BJ (cell line): ENCODE measurements around the gene USP3. TPM values are rescaled to one million over a fixed set of nuclear protein-coding genes. Genes with fewer than 3 reads are reported as not detected.
A peak's percentile ranks its signal among the peaks of the same experiment; 100 is the strongest.

Experiments used
- CTCF ChIA-PET: fragments of 350-600 bp; formaldehyde crosslinking; extraction: SDS; loops from one replicate; lab custom pipeline; 2021; ENCODE audit warnings: antibody characterized with exemption, inconsistent platforms; lab: Yijun Ruan, JAX
- POLR2A ChIA-PET: fragments of 300-600 bp; sonication (Branson Sonifier 250); formaldehyde crosslinking; extraction: SDS; loops from one replicate; lab custom pipeline; 2021; ENCODE audit warnings: antibody characterized with exemption; lab: Charles Lee
- DNase-seq: peaks from one replicate; pipeline ENCODE4 v3.0.0-alpha.2; 2011; ENCODE audit warnings: low read depth
- H3K27me3 ChIP-seq: 2 replicates; pipeline ENCODE4 v1.6.0; 2011; ENCODE audit warnings: low read length; ENCODE audit not compliant: control insufficient read depth, insufficient read depth
- H3K36me3 ChIP-seq: 2 replicates; pipeline ENCODE4 v1.5.1; 2011; ENCODE audit warnings: low read length; ENCODE audit not compliant: control insufficient read depth, insufficient read depth
- H3K4me3 ChIP-seq: 2 replicates; pipeline ENCODE4 v1.5.1; 2011; ENCODE audit warnings: low read depth, mild to moderate bottlenecking, control low read depth, low read length
- CTCF ChIP-seq: IDR thresholded peaks from 2 replicates; pipeline ENCODE4 v1.5.1; 2011; ENCODE audit warnings: low read depth, mild to moderate bottlenecking, control low read depth, inconsistent platforms, low read length, moderate library complexity; ENCODE audit not compliant: insufficient read depth
- polyA plus RNA-seq: library from polyadenylated mRNA; depleted of rRNA; stranded (reverse); fragments of >200 nt; gene quantifications from 2 replicates; pipeline ENCODE4 v1.2.3, GENCODE V29; 2011

Gene USP3
- polyA plus RNA-seq, 1 experiment, result 13.3 TPM

- ChIA-PET POLR2A (interaction anchor here (0.6 kb wide), 1 partner anchor 405 kb away, joined by 3 read pairs; no protein-coding TSS in a partner anchor), CTCF (interaction anchor here (0.6 to 1.7 kb wide), 4 partner anchors 9 to 99 kb away, joined by 3 to 11 read pairs (median 3); no protein-coding TSS in a partner anchor)
- no peaks in the 10 kb centered on the region for H3K27me3 ChIP-seq
- DNase-seq, result peak; percentile 83
- peak overlapping the region; percentile 25; the same call in 1 of the 2 replicates for H3K4me3 ChIP-seq
- no peaks in the 10 kb centered on the region for H3K36me3 ChIP-seq
- no peak for TF ChIP-seq CTCF
Observed at GRCh38 chr15:63501256-63502089, 2.9 kb upstream of the USP3 start.

DNA sequence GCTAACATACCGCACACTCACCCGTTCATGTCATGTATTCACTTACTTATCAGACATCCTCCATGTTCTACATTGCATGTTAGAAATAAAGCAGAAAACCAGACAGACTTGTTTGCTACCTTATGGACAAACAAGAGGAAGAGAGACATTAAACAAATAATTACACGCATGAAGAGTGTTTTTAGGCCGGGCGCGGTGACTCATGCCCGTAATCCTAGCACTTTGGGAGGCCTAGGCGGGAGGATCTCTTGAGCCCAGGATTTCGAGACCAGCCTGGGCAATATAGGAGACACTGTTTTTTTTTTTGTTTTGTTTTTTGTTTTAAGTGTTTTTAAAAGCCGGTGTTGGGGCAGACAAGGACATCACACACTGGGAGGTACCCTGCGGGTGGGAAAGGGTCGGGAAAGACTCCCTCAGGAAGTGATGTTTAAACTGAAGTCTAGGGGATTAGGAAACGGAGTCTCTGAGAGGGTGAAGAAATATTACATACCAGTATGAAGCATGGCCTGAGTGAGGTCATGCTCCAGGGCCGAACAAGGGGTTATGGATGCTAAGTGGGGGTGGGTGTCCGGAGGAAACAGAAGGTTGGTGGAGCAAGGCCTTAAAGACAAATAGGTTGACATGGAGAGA is 2.1 kb upstream of the USP3 start:
- no peak for DNase-seq
- POLR2A ChIA-PET, result no interaction called here
- Histone ChIP-seq H3K27me3 (no peaks in the 10 kb centered on the region), H3K4me3 (no peak overlapping the region), H3K36me3 (no peaks in the 10 kb centered on the region)
- CTCF ChIA-PET, result interaction anchor here (1.0 to 1.7 kb wide), 2 partner anchors 15 to 98 kb away, joined by 3 to 11 read pairs; no protein-coding TSS in a partner anchor
- no peak for TF ChIP-seq CTCF

- CTCF ChIA-PET, result interaction anchor here (1.3 to 3.0 kb wide), 5 partner anchors 16 to 107 kb away, joined by 3 to 15 read pairs (median 4); no protein-coding TSS in a partner anchor
- Histone ChIP-seq H3K4me3 (peak overlapping the region; percentile 54), H3K36me3 (no peaks in the 10 kb centered on the region), H3K27me3 (no peaks in the 10 kb centered on the region)
- TF ChIP-seq CTCF, result peak; percentile 2; the same call in 1 of the 2 replicates
- DNase-seq, result peak; percentile 76
- POLR2A ChIA-PET, result no interaction called here
Observed at GRCh38 chr15:63502843-63503738, 1.3 kb upstream of the USP3 start.

DNA sequence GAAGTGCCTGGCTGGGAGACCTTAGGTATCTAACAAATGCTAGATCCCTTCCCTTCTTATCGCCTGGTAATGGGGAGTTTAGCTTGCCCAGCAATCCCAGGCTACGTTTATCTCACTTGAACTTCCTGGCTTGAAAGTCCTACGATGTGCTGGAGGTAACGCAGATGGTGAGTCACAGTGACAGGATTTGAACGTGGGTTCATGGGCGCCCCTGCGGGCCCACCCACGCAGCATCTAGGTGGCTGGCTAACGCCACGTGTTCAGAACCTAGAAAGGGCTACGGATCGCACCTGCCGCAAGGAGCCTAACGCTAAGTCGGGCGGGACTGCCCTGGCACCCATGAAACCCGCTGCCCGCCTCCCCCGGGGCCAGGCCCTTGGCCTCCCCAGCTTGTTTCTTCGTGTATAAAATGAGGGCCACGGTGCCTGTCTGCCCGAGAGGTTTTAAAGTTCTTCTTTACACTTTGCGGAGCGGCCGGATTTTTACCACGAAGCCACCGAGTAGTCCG is 600 bp upstream of the USP3 start:
- POLR2A ChIA-PET, result interaction anchor here (0.6 kb wide), 3 partner anchors 13 to 24 kb away, joined by 3 to 5 read pairs (median 5); no protein-coding TSS in a partner anchor
- no peak for TF ChIP-seq CTCF
- no peak for DNase-seq
- Histone ChIP-seq H3K4me3 (peak overlapping the region; percentile 54), H3K36me3 (no peaks in the 10 kb centered on the region), H3K27me3 (no peaks in the 10 kb centered on the region)
- CTCF ChIA-PET, result interaction anchor here (1.0 to 3.0 kb wide), 6 partner anchors 11 to 106 kb away, joined by 3 to 15 read pairs (median 4); no protein-coding TSS in a partner anchor
